ENCODE results near the gene GJC1.

The GJC1 gene

GRCh38 chr17:44775136-44775837, 54.8 kb downstream of the GJC1 start:
- H3K9ac ChIP-seq (ENCODE audit: low read length), result peak overlapping the region; percentile 40

GRCh38 chr17:44774271-44775135, 55.6 kb downstream of the GJC1 start:
- peaks cover 22% of the 10 kb centered on the region for H3K27me3 ChIP-seq (ENCODE audit: control insufficient read depth, insufficient read depth, low read length)
- H3K4me3 ChIP-seq (ENCODE audit: low read depth, low read length), result peak overlapping the region; percentile 73
- no peaks in the 10 kb centered on the region for H3K36me3 ChIP-seq (ENCODE audit: control insufficient read depth, insufficient read depth, low read length)
- H3K9ac ChIP-seq (ENCODE audit: low read length), result peak overlapping the region; percentile 40
- H3K9me3 ChIP-seq (ENCODE audit: control insufficient read depth, insufficient read depth, low read depth, low read length), result no peaks in the 10 kb centered on the region
- H3K4me1 ChIP-seq (ENCODE audit: control insufficient read depth, insufficient read depth, low read length), result peaks cover 19% of the 10 kb centered on the region
- H3K27ac ChIP-seq (ENCODE audit: low read depth, low read length), result no peak overlapping the region

More at GRCh38 chr17:44775136-44775837, 54.8 kb downstream of the GJC1 start:
- no peak overlapping the region for H3K27ac ChIP-seq (ENCODE audit: low read depth, low read length)
- H3K27me3 ChIP-seq (ENCODE audit: control insufficient read depth, insufficient read depth, low read length), result peaks cover 22% of the 10 kb centered on the region
- H3K4me1 ChIP-seq (ENCODE audit: control insufficient read depth, insufficient read depth, low read length), result peaks cover 23% of the 10 kb centered on the region
- peak overlapping the region; percentile 73 for H3K4me3 ChIP-seq (ENCODE audit: low read depth, low read length)
- no peaks in the 10 kb centered on the region for H3K9me3 ChIP-seq (ENCODE audit: control insufficient read depth, insufficient read depth, low read depth, low read length)
- H3K36me3 ChIP-seq (ENCODE audit: control insufficient read depth, insufficient read depth, low read length), result no peaks in the 10 kb centered on the region

GRCh38 chr17:44773140-44773539, 56.9 kb downstream of the GJC1 start:
- H3K27me3 ChIP-seq (ENCODE audit: control insufficient read depth, insufficient read depth, low read length), result peaks cover 22% of the 10 kb centered on the region
- peaks cover 11% of the 10 kb centered on the region; the same call in 1 of the 2 replicates for H3K4me1 ChIP-seq (ENCODE audit: control insufficient read depth, insufficient read depth, low read length)
- no peaks in the 10 kb centered on the region for H3K36me3 ChIP-seq (ENCODE audit: control insufficient read depth, insufficient read depth, low read length)
- H3K9ac ChIP-seq (ENCODE audit: low read length), result no peak overlapping the region
- H3K27ac ChIP-seq (ENCODE audit: low read depth, low read length), result no peak overlapping the region
- H3K9me3 ChIP-seq (ENCODE audit: control insufficient read depth, insufficient read depth, low read depth, low read length), result no peaks in the 10 kb centered on the region
- no peak overlapping the region for H3K4me3 ChIP-seq (ENCODE audit: low read depth, low read length)

- no peak overlapping the region for H3K27ac ChIP-seq (ENCODE audit: low read depth, low read length)
- peaks cover 17% of the 10 kb centered on the region for H3K4me1 ChIP-seq (ENCODE audit: control insufficient read depth, insufficient read depth, low read length)
- no peak overlapping the region for H3K4me3 ChIP-seq (ENCODE audit: low read depth, low read length)
- no peak overlapping the region for H3K9ac ChIP-seq (ENCODE audit: low read length)
- no peaks in the 10 kb centered on the region for H3K9me3 ChIP-seq (ENCODE audit: control insufficient read depth, insufficient read depth, low read depth, low read length)
- H3K27me3 ChIP-seq (ENCODE audit: control insufficient read depth, insufficient read depth, low read length), result peaks cover 15% of the 10 kb centered on the region
- H3K36me3 ChIP-seq (ENCODE audit: control insufficient read depth, insufficient read depth, low read length), result no peaks in the 10 kb centered on the region
Measured at GRCh38 chr17:44772308-44773045, 57.6 kb downstream of the GJC1 start.

- Histone ChIP-seq H3K4me1 (ENCODE audit: control insufficient read depth, insufficient read depth, low read length) (peaks cover 15% of the 10 kb centered on the region), H3K27me3 (ENCODE audit: control insufficient read depth, insufficient read depth, low read length) (no peaks in the 10 kb centered on the region), H3K27ac (ENCODE audit: low read depth, low read length) (no peak overlapping the region), H3K9me3 (ENCODE audit: control insufficient read depth, insufficient read depth, low read depth, low read length) (no peaks in the 10 kb centered on the region), H3K4me3 (ENCODE audit: low read depth, low read length) (no peak overlapping the region), H3K36me3 (ENCODE audit: control insufficient read depth, insufficient read depth, low read length) (no peaks in the 10 kb centered on the region), H3K9ac (ENCODE audit: low read length) (no peak overlapping the region)
Measured at GRCh38 chr17:44770166-44770925, 59.7 kb downstream of the GJC1 start.

- Histone ChIP-seq H3K4me3 (ENCODE audit: low read depth, low read length) (no peak overlapping the region), H3K4me1 (ENCODE audit: control insufficient read depth, insufficient read depth, low read length) (peaks cover 15% of the 10 kb centered on the region), H3K9ac (ENCODE audit: low read length) (no peak overlapping the region), H3K27me3 (ENCODE audit: control insufficient read depth, insufficient read depth, low read length) (no peaks in the 10 kb centered on the region), H3K9me3 (ENCODE audit: control insufficient read depth, insufficient read depth, low read depth, low read length) (no peaks in the 10 kb centered on the region), H3K36me3 (ENCODE audit: control insufficient read depth, insufficient read depth, low read length) (no peaks in the 10 kb centered on the region), H3K27ac (ENCODE audit: low read depth, low read length) (no peak overlapping the region)
Measured at GRCh38 chr17:44769647-44770084, 60.4 kb downstream of the GJC1 start.

- H3K9ac ChIP-seq (ENCODE audit: low read length), result no peak overlapping the region
Measured at GRCh38 chr17:44769230-44769629, 60.9 kb downstream of the GJC1 start.

GRCh38 chr17:44768505-44769142, 61.5 kb downstream of the GJC1 start:
- Histone ChIP-seq H3K4me1 (ENCODE audit: control insufficient read depth, insufficient read depth, low read length) (peaks cover 9% of the 10 kb centered on the region), H3K27ac (ENCODE audit: low read depth, low read length) (no peak overlapping the region), H3K4me3 (ENCODE audit: low read depth, low read length) (no peak overlapping the region), H3K36me3 (ENCODE audit: control insufficient read depth, insufficient read depth, low read length) (no peaks in the 10 kb centered on the region), H3K9ac (ENCODE audit: low read length) (no peak overlapping the region), H3K27me3 (ENCODE audit: control insufficient read depth, insufficient read depth, low read length) (no peaks in the 10 kb centered on the region; the same call in 1 of the 2 replicates), H3K9me3 (ENCODE audit: control insufficient read depth, insufficient read depth, low read depth, low read length) (no peaks in the 10 kb centered on the region)

More at GRCh38 chr17:44769230-44769629, 60.9 kb downstream of the GJC1 start:
- H3K4me1 ChIP-seq (ENCODE audit: control insufficient read depth, insufficient read depth, low read length), result peaks cover 11% of the 10 kb centered on the region
- H3K36me3 ChIP-seq (ENCODE audit: control insufficient read depth, insufficient read depth, low read length), result no peaks in the 10 kb centered on the region
- no peaks in the 10 kb centered on the region for H3K27me3 ChIP-seq (ENCODE audit: control insufficient read depth, insufficient read depth, low read length)
- H3K27ac ChIP-seq (ENCODE audit: low read depth, low read length), result no peak overlapping the region
- no peaks in the 10 kb centered on the region for H3K9me3 ChIP-seq (ENCODE audit: control insufficient read depth, insufficient read depth, low read depth, low read length)
- no peak overlapping the region for H3K4me3 ChIP-seq (ENCODE audit: low read depth, low read length)

- H3K36me3 ChIP-seq (ENCODE audit: control insufficient read depth, insufficient read depth, low read length), result no peaks in the 10 kb centered on the region
Measured at GRCh38 chr17:44767493-44767892, 62.6 kb downstream of the GJC1 start.

More at GRCh38 chr17:44767493-44767892, 62.6 kb downstream of the GJC1 start:
- peak overlapping the region; percentile 3 for H3K9ac ChIP-seq (ENCODE audit: low read length)
- no peaks in the 10 kb centered on the region for H3K9me3 ChIP-seq (ENCODE audit: control insufficient read depth, insufficient read depth, low read depth, low read length)
- no peak overlapping the region for H3K4me3 ChIP-seq (ENCODE audit: low read depth, low read length)
- peaks cover 9% of the 10 kb centered on the region for H3K4me1 ChIP-seq (ENCODE audit: control insufficient read depth, insufficient read depth, low read length)
- no peak overlapping the region for H3K27ac ChIP-seq (ENCODE audit: low read depth, low read length)
- no peaks in the 10 kb centered on the region; the same call in 1 of the 2 replicates for H3K27me3 ChIP-seq (ENCODE audit: control insufficient read depth, insufficient read depth, low read length)
